Upper lobe of left lung (tissue), 6 donors: ENCODE measurements around the gene B4GALNT3. TPM values are rescaled to one million over a fixed set of nuclear protein-coding genes. Genes with fewer than 3 reads are reported as not detected.

Experiments used
- ATAC-seq, 2 donors: fragments of 200-7000 bp; cut with Tn5 transposase; one replicate each; pipeline ENCODE4 v1.9.1; 2022; ENCODE audit warnings: mild to moderate bottlenecking in 2 of 2, moderate library complexity in 2 of 2; ENCODE audit not compliant: low FRiP score in 2 of 2
- DNase-seq, 2 donors: peaks; one replicate each; pipeline ENCODE4 v3.0.0-alpha.2; 2019 to 2020
- H3K27ac ChIP-seq, 4 donors: fragments of 200-600 bp; sonication (generic); one replicate each; pipeline ENCODE4 v1.5.1; 2016 to 2019
- H3K27me3 ChIP-seq, 4 donors: fragments of 200-600 bp; sonication (generic); one replicate each; pipeline ENCODE4 v1.5.1; 2017 to 2019
- H3K36me3 ChIP-seq, 4 donors: fragments of 200-600 bp; sonication (generic); one replicate each; pipeline ENCODE4 v1.5.1; 2016 to 2019
- H3K4me1 ChIP-seq, 4 donors: fragments of 200-600 bp; sonication (generic); one replicate each; pipeline ENCODE4 v1.5.1; 2018 to 2019
- H3K4me3 ChIP-seq, 4 donors: fragments of 200-600 bp; sonication (generic); one replicate each; pipeline ENCODE4 v1.5.1; 2017 to 2019; ENCODE audit warnings: mild to moderate bottlenecking in 2 of 4, moderate library complexity in 1 of 4
- H3K9me3 ChIP-seq, 4 donors: fragments of 200-600 bp; sonication (generic); one replicate each; pipeline ENCODE4 v1.5.1; 2018 to 2019
- CTCF ChIP-seq, 6 experiments: fragments of 450-650 bp in 4 of 6; fragments of 200-600 bp in 2 of 6; sonication (generic) in 2 of 6; IDR thresholded peaks; one replicate each; pipeline ENCODE4 v1.5.1; 2016 to 2019; ENCODE audit warnings: antibody characterized with exemption in 6 of 6
- EP300 ChIP-seq, 4 donors: sonication (generic); formaldehyde crosslinking; IDR thresholded peaks; one replicate each; pipeline ENCODE4 v1.5.1; 2017; ENCODE audit warnings: antibody characterized with exemption in 4 of 4, control low read depth in 2 of 4
- POLR2A ChIP-seq, 4 donors: fragments of 450-650 bp; IDR thresholded peaks; one replicate each; pipeline ENCODE4 v1.5.1; 2016 to 2017; ENCODE audit warnings: antibody characterized with exemption in 4 of 4, mild to moderate bottlenecking in 2 of 4
- POLR2AphosphoS5 ChIP-seq, 2 donors: sonication (generic); formaldehyde crosslinking; IDR thresholded peaks; one replicate each; pipeline ENCODE4 v1.5.1; 2017; ENCODE audit warnings: antibody characterized with exemption in 2 of 2
- WGBS, 2 donors: methylation state at CpG; one replicate each; pipeline ENCODE4 v1.1.5; 2017 to 2018; 5-methylcytosine and 5-hydroxymethylcytosine counted together
- total RNA-seq, 6 donors: library from RNA; depleted of rRNA in 4 of 6; stranded (reverse); fragments of >200 nt in 4 of 6; gene quantifications; one replicate each; pipeline versions ENCODE4 v1.1.0 to v1.2.1, GENCODE V29; 2016 to 2021
- donor health status: DM: no; HTN: no; CAD: no; lungs with moderate emphysema.
- donor health status: DM: no; HTN: yes; CAD: no; lungs with severe emphysema.

B4GALNT3 gene
- total RNA-seq, 6 donors from 2014 or later = 22.2 to 36.0 (median 26.9) TPM

- Histone ChIP-seq H3K27me3 (no peaks in the 10 kb centered on the region), H3K9me3 (no peaks in the 10 kb centered on the region), H3K27ac (no peak overlapping the region), H3K4me1 (peaks cover 2 to 12% (median 10%) of the 10 kb centered on the region in 4 donors), H3K4me3 (no peak overlapping the region), H3K36me3 (no peaks in the 10 kb centered on the region)
- TF ChIP-seq CTCF (IDR thresholded peaks at IDR 0.05) = no peak
- TF ChIP-seq POLR2A (IDR thresholded peaks at IDR 0.05) = no peak
- TF ChIP-seq EP300 (IDR thresholded peaks at IDR 0.05) = no peak
- TF ChIP-seq POLR2AphosphoS5 (IDR thresholded peaks at IDR 0.05) = no peak
- 80 to 85% methylated on average over 7 of the region's 7 CpGs for WGBS, 2 donors
- DNase-seq (peak in 1 of 2 donors; percentile 12), ATAC-seq (no peak)
Measured at GRCh38 chr12:601976-602699, 142.4 kb downstream of the B4GALNT3 start.

DNA sequence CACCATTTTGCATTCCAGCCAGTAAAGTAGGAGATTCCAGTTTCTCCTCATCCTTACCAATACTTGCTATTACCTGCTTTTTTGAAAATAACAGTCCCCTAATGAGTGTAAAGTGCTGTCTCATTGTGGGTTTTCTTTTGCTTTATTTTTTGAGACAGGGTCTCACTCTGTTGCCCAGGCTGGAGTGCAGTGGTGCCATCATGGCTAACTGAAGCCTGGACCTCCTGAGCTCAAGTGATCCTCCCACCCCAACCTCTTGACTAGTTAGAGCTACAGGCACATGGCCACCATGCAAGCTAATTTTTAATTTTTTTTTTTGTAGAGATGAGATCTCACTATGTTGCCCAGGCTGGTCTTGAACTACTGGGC is 142.9 kb downstream of the B4GALNT3 start:
- H3K9me3 ChIP-seq = no peaks in the 10 kb centered on the region
- ATAC-seq = no peak
- H3K4me3 ChIP-seq = no peak overlapping the region
- H3K27me3 ChIP-seq = no peaks in the 10 kb centered on the region
- no peak overlapping the region for H3K27ac ChIP-seq
- no peak for TF ChIP-seq POLR2AphosphoS5 (IDR thresholded peaks at IDR 0.05)
- no peak for TF ChIP-seq POLR2A (IDR thresholded peaks at IDR 0.05)
- no peak for TF ChIP-seq EP300 (IDR thresholded peaks at IDR 0.05)
- no peak for TF ChIP-seq CTCF (IDR thresholded peaks at IDR 0.05)
- no peaks in the 10 kb centered on the region for H3K36me3 ChIP-seq
- peak in 1 of 2 donors; percentile 6 for DNase-seq
- peaks cover 8 to 18% (median 15%) of the 10 kb centered on the region in 4 donors for H3K4me1 ChIP-seq

GRCh38 chr12:604956-605355 is 145.2 kb downstream of the B4GALNT3 start:
- H3K27ac ChIP-seq = no peak overlapping the region
- 84 to 85% methylated on average over 7 of the region's 7 CpGs for WGBS, 2 donors
- peaks cover 18 to 27% (median 23%) of the 10 kb centered on the region in 4 donors for H3K4me1 ChIP-seq
- no peaks in the 10 kb centered on the region for H3K27me3 ChIP-seq
- no peak overlapping the region for H3K4me3 ChIP-seq
- ATAC-seq = no peak
- H3K9me3 ChIP-seq = no peaks in the 10 kb centered on the region
- no peak for TF ChIP-seq POLR2AphosphoS5 (IDR thresholded peaks at IDR 0.05)
- no peak for TF ChIP-seq CTCF (IDR thresholded peaks at IDR 0.05)
- no peak for TF ChIP-seq EP300 (IDR thresholded peaks at IDR 0.05)
- no peak for TF ChIP-seq POLR2A (IDR thresholded peaks at IDR 0.05)
- no peaks in the 10 kb centered on the region for H3K36me3 ChIP-seq
- DNase-seq = peak in 1 of 2 donors; percentile 15

DNA sequence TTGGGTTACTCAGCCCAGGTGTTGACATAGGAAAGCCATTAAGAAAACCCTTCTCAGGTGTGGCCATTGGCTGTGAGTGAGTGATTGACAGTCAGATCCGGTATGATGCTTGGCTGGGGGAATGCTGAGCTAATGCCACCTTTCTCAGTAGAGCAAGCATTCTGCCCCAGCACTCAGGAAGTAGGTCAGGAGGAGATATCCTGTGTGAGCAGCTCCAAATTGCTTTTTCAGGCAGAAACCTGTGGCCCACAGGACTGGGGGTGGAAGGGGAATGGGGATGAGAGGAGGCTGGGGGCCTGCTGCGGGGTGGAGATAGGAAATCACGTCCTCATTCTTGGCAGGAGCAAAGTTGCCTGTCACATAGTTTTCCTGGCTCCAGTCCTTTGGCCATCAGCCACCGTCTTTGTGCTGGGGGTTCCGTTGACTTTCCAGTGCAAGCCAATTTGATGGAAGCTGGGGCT is 147.8 kb downstream of the B4GALNT3 start:
- Histone ChIP-seq H3K9me3 (no peaks in the 10 kb centered on the region), H3K27ac (peak overlapping the region; percentile 43 to 67 (median 53)), H3K4me1 (peaks cover 31 to 40% (median 34%) of the 10 kb centered on the region in 4 donors), H3K36me3 (no peaks in the 10 kb centered on the region), H3K4me3 (no peak overlapping the region), H3K27me3 (no peaks in the 10 kb centered on the region)
- 14 to 16% methylated on average over 4 to 5 of the region's 5 CpGs for WGBS, 2 donors
- peak in 1 of 2 donors; percentile 83 for ATAC-seq
- DNase-seq = peak in 1 of 2 donors; percentile 80
- no peak for TF ChIP-seq CTCF (IDR thresholded peaks at IDR 0.05)
- TF ChIP-seq POLR2AphosphoS5 (IDR thresholded peaks at IDR 0.05) = no peak
- TF ChIP-seq EP300 (IDR thresholded peaks at IDR 0.05) = no peak

DNA sequence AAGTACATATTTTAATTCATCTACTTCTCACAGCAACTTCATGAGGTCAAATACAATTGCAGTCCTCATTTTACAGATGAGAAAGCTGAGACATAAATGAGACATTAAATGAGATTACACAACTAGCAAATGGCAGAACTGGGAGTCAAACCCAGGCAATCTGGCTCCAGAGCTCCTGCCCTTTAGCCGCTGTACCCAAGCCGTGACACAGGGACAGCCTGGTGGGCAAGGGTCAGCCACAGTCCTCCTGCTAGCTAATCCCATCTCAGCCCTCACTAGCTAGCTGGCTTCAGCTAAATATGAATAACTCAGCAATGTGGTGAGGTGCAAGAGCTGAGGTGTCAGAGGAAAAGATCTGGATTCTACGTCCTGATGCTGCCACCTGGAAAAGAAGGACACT is 148.7 kb downstream of the B4GALNT3 start:
- no peaks in the 10 kb centered on the region for H3K27me3 ChIP-seq
- no peaks in the 10 kb centered on the region for H3K36me3 ChIP-seq
- no peak for ATAC-seq
- DNase-seq = no peak
- TF ChIP-seq POLR2A (IDR thresholded peaks at IDR 0.05) = no peak
- no peak for TF ChIP-seq CTCF (IDR thresholded peaks at IDR 0.05)
- TF ChIP-seq POLR2AphosphoS5 (IDR thresholded peaks at IDR 0.05) = no peak
- TF ChIP-seq EP300 (IDR thresholded peaks at IDR 0.05) = no peak
- no peak overlapping the region for H3K4me3 ChIP-seq
- 85 to 100% methylated on average over 2 to 3 of the region's 3 CpGs for WGBS, 2 donors
- H3K4me1 ChIP-seq = peaks cover 33 to 40% (median 35%) of the 10 kb centered on the region in 4 donors
- H3K27ac ChIP-seq = peak overlapping the region in 3 of 4 donors; percentile 51 to 67 (median 55)
- no peaks in the 10 kb centered on the region for H3K9me3 ChIP-seq
